Upper lobe of left lung (tissue), 6 donors: ENCODE results near the gene KRTAP5-5. TPM values are rescaled to one million over a fixed set of nuclear protein-coding genes. Genes with fewer than 3 reads are reported as not detected.

Source experiments
- total RNA-seq, 6 donors: library from RNA; depleted of rRNA in 4 of 6; stranded (reverse); fragments of >200 nt in 4 of 6; gene quantifications; one replicate each; pipeline versions ENCODE4 v1.1.0 to v1.2.1, GENCODE V29; 2016 to 2021
- donor health status: DM: no; HTN: no; CAD: no; lungs with moderate emphysema.
- donor health status: DM: no; HTN: yes; CAD: no; lungs with severe emphysema.

KRTAP5-5 gene
- total RNA-seq, 6 donors from 2014 or later, result not detected

Other genes with a start within 250 kb of the KRTAP5-5 start
- gene BRSK2, start 239.8 kb upstream of the KRTAP5-5 start, total RNA-seq, result under 1 TPM in 4 of 6 donors, not detected in 2; 0.11 to 0.54 (median 0.25) TPM
- 10 to 100 TPM; 34.7 to 72.3 (median 49.5) TPM for gene MOB2, start 143.0 kb upstream of the KRTAP5-5 start, total RNA-seq
- 10 to 100 TPM in 5 of 6 donors, 1 to 10 TPM in 1; 5.2 to 19.3 (median 13.5) TPM for gene DUSP8, start 57.5 kb upstream of the KRTAP5-5 start, total RNA-seq
- not detected for gene KRTAP5-1, start 44.5 kb upstream of the KRTAP5-5 start, total RNA-seq
- gene KRTAP5-2, start 31.5 kb upstream of the KRTAP5-5 start, total RNA-seq, result not detected
- not detected for gene KRTAP5-3, start 21.3 kb upstream of the KRTAP5-5 start, total RNA-seq
- gene KRTAP5-4, start 7.6 kb upstream of the KRTAP5-5 start, total RNA-seq, result not detected
- not detected for gene KRTAP5-6, start 67.4 kb downstream of the KRTAP5-5 start, total RNA-seq
- gene IFITM10, start 120.8 kb downstream of the KRTAP5-5 start, total RNA-seq, result 10 to 100 TPM in 4 of 6 donors, 1 to 10 TPM in 2; 8.7 to 28.3 (median 14.2) TPM
- gene CTSD, start 134.2 kb downstream of the KRTAP5-5 start, total RNA-seq, result 1,000 to 10,000 TPM in 5 of 6 donors, 100 to 1,000 TPM in 1; 993 to 3,355 (median 2,221) TPM
- gene SYT8, start 205.2 kb downstream of the KRTAP5-5 start, total RNA-seq, result 10 to 100 TPM in 4 of 6 donors, 1 to 10 TPM in 2; 7.4 to 31.3 (median 22.9) TPM
- gene TNNI2, start 209.2 kb downstream of the KRTAP5-5 start, total RNA-seq, result 10 to 100 TPM in 5 of 6 donors, 1 to 10 TPM in 1; 7.3 to 28.3 (median 16.7) TPM
- gene LSP1, start 223.3 kb downstream of the KRTAP5-5 start, total RNA-seq, result 100 to 1,000 TPM in 2 of 6 donors, 10 to 100 TPM in 4; 29.3 to 162 (median 66.2) TPM